Left ventricle myocardium superior (tissue), 1 donor: ENCODE data around the gene KRTAP4-6. TPM values are rescaled to one million over a fixed set of nuclear protein-coding genes. Genes with fewer than 3 reads are reported as not detected.
"Not testable (repeated sequence)": the region's sequence is repeated elsewhere in the genome, so short reads cannot be mapped to it uniquely, and the experiment has no call there.

Source experiments
- ATAC-seq: fragments of 200-7000 bp; cut with Tn5 transposase; one replicate; pipeline ENCODE4 v1.9.1; 2020; ENCODE audit warnings: mild to moderate bottlenecking, moderate library complexity
- DNase-seq: peaks from one replicate; pipeline ENCODE4 v3.0.0-alpha.2; 2020
- intact Hi-C: fragments of 100-400 bp; cut with micrococcal nuclease; formaldehyde crosslinking; loops from one replicate; pipeline ENCODE4 v1.11.0; 2022
- long read RNA-seq: library from polyadenylated mRNA; unstranded; transcript quantifications from one replicate; pipeline ENCODE4 v2.0.0, GENCODE V29; 2021
- total RNA-seq: library from RNA; stranded (reverse); fragmentation: NEBNext Ultra II Directional; extraction: Animal tissue kit (Norgen Biotek cat#: 25700); gene quantifications from one replicate; pipeline ENCODE4 v1.2.1, GENCODE V29; 2021
- donor health status: DM: no; HTN: yes; CAD: no; lungs with severe emphysema.

The KRTAP4-6 gene
- not detected for total RNA-seq
- long read RNA-seq = 0 reads

- intact Hi-C loops = no loop called here
- DNase-seq (no peak), ATAC-seq (no peak)
Observed at GRCh38 chr17:41140360-41141131, at the start of gene KRTAP4-6. KRTAP4-6 (minus strand) TSS chr17:41140544; CDS start chr17:41140487, 57 bp downstream.

GRCh38 chr17:41189837-41190318 lies 49.5 kb upstream of the KRTAP4-6 start, which contains the start of gene KRTAP9-1:
KRTAP9-1 (plus strand) TSS chr17:41189887; CDS start chr17:41189887, 0 bp downstream.
- intact Hi-C loops, ATAC-seq, DNase-seq: not testable (repeated sequence)

GRCh38 chr17:41186872-41187271 lies 46.5 kb upstream of the KRTAP4-6 start:
- no peak for ATAC-seq
- DNase-seq = no peak
- intact Hi-C loops = no loop called here

GRCh38 chr17:41185001-41185400 lies 44.7 kb upstream of the KRTAP4-6 start:
- DNase-seq (no peak), ATAC-seq (no peak)
- intact Hi-C loops = no loop called here

GRCh38 chr17:41184480-41184961 lies 44.2 kb upstream of the KRTAP4-6 start, which contains the start of gene KRTAP4-1:
KRTAP4-1 (minus strand) TSS chr17:41184911; CDS start chr17:41184854, 57 bp downstream.
- intact Hi-C loops = no loop called here
- no peak for ATAC-seq
- no peak for DNase-seq

- ATAC-seq (no peak), DNase-seq (no peak)
- intact Hi-C loops = no loop called here
Observed at GRCh38 chr17:41178843-41179616, 38.7 kb upstream of the KRTAP4-6 start.

- intact Hi-C loops = no loop called here
- ATAC-seq = no peak
- DNase-seq = no peak
Observed at GRCh38 chr17:41178341-41178740, 38.0 kb upstream of the KRTAP4-6 start.

GRCh38 chr17:41177727-41178271 lies 37.5 kb upstream of the KRTAP4-6 start, which contains the start of gene KRTAP4-2:
KRTAP4-2 (minus strand) TSS chr17:41178221; CDS start chr17:41178164, 57 bp downstream.
- DNase-seq (no peak), ATAC-seq (no peak)
- intact Hi-C loops = no loop called here

- no peak for DNase-seq
- ATAC-seq = no peak
- intact Hi-C loops = no loop called here
Observed at GRCh38 chr17:41176744-41177387, 36.5 kb upstream of the KRTAP4-6 start.

GRCh38 chr17:41171886-41172285 lies 31.5 kb upstream of the KRTAP4-6 start:
- DNase-seq (no peak), ATAC-seq (no peak)
- intact Hi-C loops = no loop called here

- intact Hi-C loops = no loop called here
- no peak for ATAC-seq
- no peak for DNase-seq
Observed at GRCh38 chr17:41168121-41168520, 27.8 kb upstream of the KRTAP4-6 start, which contains the start of gene KRTAP4-3. KRTAP4-3 (minus strand) TSS chr17:41168221; CDS start chr17:41168172, 49 bp downstream.

GRCh38 chr17:41167561-41167960 lies 27.2 kb upstream of the KRTAP4-6 start:
- ATAC-seq (no peak), DNase-seq (no peak)
- intact Hi-C loops = no loop called here

GRCh38 chr17:41163828-41164227 lies 23.5 kb upstream of the KRTAP4-6 start:
- DNase-seq = no peak
- no peak for ATAC-seq
- intact Hi-C loops = no loop called here

GRCh38 chr17:41160648-41161047 lies 20.3 kb upstream of the KRTAP4-6 start, which contains the start of gene KRTAP4-4:
KRTAP4-4 (minus strand) TSS chr17:41160748; CDS start chr17:41160691, 57 bp downstream.
- intact Hi-C loops = no loop called here
- ATAC-seq (no peak), DNase-seq (no peak)

- intact Hi-C loops, DNase-seq, ATAC-seq: not testable (repeated sequence)
Observed at GRCh38 chr17:41160190-41160589, 19.8 kb upstream of the KRTAP4-6 start.

GRCh38 chr17:41153856-41154255 lies 13.5 kb upstream of the KRTAP4-6 start:
- intact Hi-C loops = no loop called here
- ATAC-seq = no peak

GRCh38 chr17:41151525-41151924 lies 11.2 kb upstream of the KRTAP4-6 start:
- intact Hi-C loops = no loop called here
- DNase-seq (no peak), ATAC-seq (no peak)

More at GRCh38 chr17:41153856-41154255, 13.5 kb upstream of the KRTAP4-6 start:
- no peak for DNase-seq

- intact Hi-C loops = no loop called here
- no peak for ATAC-seq
- no peak for DNase-seq
Observed at GRCh38 chr17:41150026-41150425, 9.7 kb upstream of the KRTAP4-6 start.

- DNase-seq (no peak), ATAC-seq (no peak)
- intact Hi-C loops = no loop called here
Observed at GRCh38 chr17:41149652-41149985, 9.3 kb upstream of the KRTAP4-6 start, which contains the start of gene KRTAP4-5. KRTAP4-5 (minus strand) TSS chr17:41149825; CDS start chr17:41149767, 58 bp downstream.
